ENCODE data around the gene WNT3A. TPM values are rescaled to one million over a fixed set of nuclear protein-coding genes. Genes with fewer than 3 reads are reported as not detected.
A peak's percentile ranks its signal among the peaks of the same experiment; 100 is the strongest.

Gene WNT3A
- total and polyA plus RNA-seq, 9 of the 15 experiments (the other 6 are each of a cell fraction or from before 2014, with no cell fraction given): not detected

DNA sequence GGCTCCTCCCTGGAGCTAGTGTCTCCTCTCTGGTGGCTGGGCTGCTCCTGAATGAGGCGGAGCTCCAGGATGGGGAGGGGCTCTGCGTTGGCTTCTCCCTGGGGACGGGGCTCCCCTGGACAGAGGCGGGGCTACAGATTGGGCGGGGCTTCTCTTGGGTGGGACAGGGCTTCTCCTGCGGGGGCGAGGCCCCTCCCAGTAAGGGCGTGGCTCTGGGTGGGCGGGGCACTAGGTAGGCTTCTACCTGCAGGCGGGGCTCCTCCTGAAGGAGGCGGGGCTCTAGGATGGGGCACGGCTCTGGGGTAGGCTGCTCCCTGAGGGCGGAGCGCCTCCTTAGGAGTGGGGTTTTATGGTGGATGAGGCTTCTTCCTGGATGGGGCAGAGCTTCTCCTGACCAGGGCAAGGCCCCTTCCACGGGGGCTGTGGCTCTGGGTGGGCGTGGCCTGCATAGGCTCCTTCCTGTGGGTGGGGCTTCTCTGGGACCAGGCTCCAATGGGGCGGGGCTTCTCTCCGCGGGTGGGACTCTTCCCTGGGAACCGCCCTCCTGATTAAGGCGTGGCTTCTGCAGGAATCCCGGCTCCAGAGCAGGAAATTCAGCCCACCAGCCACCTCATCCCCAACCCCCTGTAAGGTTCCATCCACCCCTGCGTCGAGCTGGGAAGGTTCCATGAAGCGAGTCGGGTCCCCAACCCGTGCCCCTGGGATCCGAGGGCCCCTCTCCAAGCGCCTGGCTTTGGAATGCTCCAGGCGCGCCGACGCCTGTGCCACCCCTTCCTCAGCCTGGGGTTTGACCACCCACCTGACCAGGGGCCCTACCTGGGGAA is 53.0 kb downstream of the WNT3A start (continued):
- TF ChIP-seq, protein P1, sequence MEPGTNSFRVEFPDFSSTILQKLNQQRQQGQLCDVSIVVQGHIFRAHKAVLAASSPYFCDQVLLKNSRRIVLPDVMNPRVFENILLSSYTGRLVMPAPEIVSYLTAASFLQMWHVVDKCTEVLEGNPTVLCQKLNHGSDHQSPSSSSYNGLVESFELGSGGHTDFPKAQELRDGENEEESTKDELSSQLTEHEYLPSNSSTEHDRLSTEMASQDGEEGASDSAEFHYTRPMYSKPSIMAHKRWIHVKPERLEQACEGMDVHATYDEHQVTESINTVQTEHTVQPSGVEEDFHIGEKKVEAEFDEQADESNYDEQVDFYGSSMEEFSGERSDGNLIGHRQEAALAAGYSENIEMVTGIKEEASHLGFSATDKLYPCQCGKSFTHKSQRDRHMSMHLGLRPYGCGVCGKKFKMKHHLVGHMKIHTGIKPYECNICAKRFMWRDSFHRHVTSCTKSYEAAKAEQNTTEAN (CRISPR knock-in tag; IDR thresholded peaks at IDR 0.05): no peak
- TF ChIP-seq HCFC1 (IDR thresholded peaks at IDR 0.05; ENCODE audit: low read depth, low read length) (no peak), ZKSCAN3 (CRISPR knock-in tag; IDR thresholded peaks at IDR 0.05) (no peak)

DNA sequence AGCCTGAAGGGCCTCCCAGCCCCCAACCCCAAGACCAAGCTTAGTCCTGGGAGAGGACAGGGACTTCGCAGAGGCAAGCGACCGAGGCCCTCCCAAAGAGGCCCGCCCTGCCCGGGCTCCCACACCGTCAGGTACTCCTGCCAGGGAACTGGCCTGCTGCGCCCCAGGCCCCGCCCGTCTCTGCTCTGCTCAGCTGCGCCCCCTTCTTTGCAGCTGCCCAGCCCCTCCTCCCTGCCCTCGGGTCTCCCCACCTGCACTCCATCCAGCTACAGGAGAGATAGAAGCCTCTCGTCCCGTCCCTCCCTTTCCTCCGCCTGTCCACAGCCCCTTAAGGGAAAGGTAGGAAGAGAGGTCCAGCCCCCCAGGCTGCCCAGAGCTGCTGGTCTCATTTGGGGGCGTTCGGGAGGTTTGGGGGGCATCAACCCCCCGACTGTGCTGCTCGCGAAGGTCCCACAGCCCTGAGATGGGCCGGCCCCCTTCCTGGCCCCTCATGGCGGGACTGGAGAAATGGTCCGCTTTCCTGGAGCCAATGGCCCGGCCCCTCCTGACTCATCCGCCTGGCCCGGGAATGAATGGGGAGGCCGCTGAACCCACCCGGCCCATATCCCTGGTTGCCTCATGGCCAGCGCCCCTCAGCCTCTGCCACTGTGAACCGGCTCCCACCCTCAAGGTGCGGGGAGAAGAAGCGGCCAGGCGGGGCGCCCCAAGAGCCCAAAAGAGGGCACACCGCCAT is 53.8 kb downstream of the WNT3A start:
- POLR2A ChIA-PET: interaction anchor here (3.5 kb wide), 1 partner anchor 23 kb away, joined by 18 read pairs; the partner anchor contains the start of gene ARF1

More for the DNA sequence above, 53.8 kb downstream of the WNT3A start:
- Histone ChIP-seq H2AFZ (ENCODE audit: low read depth, low read length) (peak overlapping the region; percentile 88; the same call in 1 of the 2 replicates), H3K4me2 (ENCODE audit: insufficient read depth, low read length) (peak overlapping the region; percentile 76), H3K4me3 (peak overlapping the region; percentile 45), H3K9me3 (replicated peaks; ENCODE audit: control insufficient read depth, insufficient read depth, low read depth, low read length) (no peaks in the 10 kb centered on the region), H3K9me1 (ENCODE audit: control insufficient read depth, insufficient read depth, low read length) (no peaks in the 10 kb centered on the region), H3K27me3 (ENCODE audit: control insufficient read depth in 2 of 2, insufficient read depth in 2 of 2, low read length in 2 of 2) (peaks cover 0 to 16% of the 10 kb centered on the region in 2 experiments; a peak in 3 of 5 replicates), H3K27ac (ENCODE audit: extremely low read depth, low read depth, low read length) (no peak overlapping the region), H3K79me2 (ENCODE audit: control insufficient read depth, insufficient read depth, low read length) (no peaks in the 10 kb centered on the region), H3K36me3 (ENCODE audit: control insufficient read depth, insufficient read depth, low read length) (no peaks in the 10 kb centered on the region), H3K4me1 (replicated peaks in 1 of 2; ENCODE audit: control insufficient read depth in 2 of 2, insufficient read depth in 2 of 2, low read length in 2 of 2) (peaks cover 0 to 44% of the 10 kb centered on the region in 2 experiments; a peak in 3 of 5 replicates), H4K20me1 (replicated peaks; ENCODE audit: control insufficient read depth, insufficient read depth, low read length) (no peaks in the 10 kb centered on the region), H3K9ac (ENCODE audit: insufficient read depth in 1 of 2, low read depth in 2 of 2, low read length in 2 of 2) (peak overlapping the region in 1 of 2 experiments; percentile 72; a peak in 1 of 4 replicates)
- peak; percentile 22 for ATAC-seq
- in situ Hi-C loops (cut with MboI): no loop called here
- DNase-seq (ENCODE audit: extremely low read depth in 1 of 4, low spot score in 3 of 4): peak in 3 of 4 experiments; percentile 19 to 50 (median 49)
- no TSS peak for BruUV-seq (replicated peaks)
- intact Hi-C loops (cut with micrococcal nuclease): no loop called here
- TF ChIP-seq, protein P2, sequence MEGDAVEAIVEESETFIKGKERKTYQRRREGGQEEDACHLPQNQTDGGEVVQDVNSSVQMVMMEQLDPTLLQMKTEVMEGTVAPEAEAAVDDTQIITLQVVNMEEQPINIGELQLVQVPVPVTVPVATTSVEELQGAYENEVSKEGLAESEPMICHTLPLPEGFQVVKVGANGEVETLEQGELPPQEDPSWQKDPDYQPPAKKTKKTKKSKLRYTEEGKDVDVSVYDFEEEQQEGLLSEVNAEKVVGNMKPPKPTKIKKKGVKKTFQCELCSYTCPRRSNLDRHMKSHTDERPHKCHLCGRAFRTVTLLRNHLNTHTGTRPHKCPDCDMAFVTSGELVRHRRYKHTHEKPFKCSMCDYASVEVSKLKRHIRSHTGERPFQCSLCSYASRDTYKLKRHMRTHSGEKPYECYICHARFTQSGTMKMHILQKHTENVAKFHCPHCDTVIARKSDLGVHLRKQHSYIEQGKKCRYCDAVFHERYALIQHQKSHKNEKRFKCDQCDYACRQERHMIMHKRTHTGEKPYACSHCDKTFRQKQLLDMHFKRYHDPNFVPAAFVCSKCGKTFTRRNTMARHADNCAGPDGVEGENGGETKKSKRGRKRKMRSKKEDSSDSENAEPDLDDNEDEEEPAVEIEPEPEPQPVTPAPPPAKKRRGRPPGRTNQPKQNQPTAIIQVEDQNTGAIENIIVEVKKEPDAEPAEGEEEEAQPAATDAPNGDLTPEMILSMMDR (IDR thresholded peaks at IDR 0.05 in 2 of 3, conservative IDR thresholded peaks at IDR 0.05 in 1 of 3; ENCODE audit: insufficient read depth in 2 of 3, low read depth in 1 of 3, low read length in 3 of 3): peak in 2 of 3 experiments; percentile 17 to 35; a peak in 4 of 6 replicates
- TF ChIP-seq BDP1 (IDR thresholded peaks at IDR 0.05; ENCODE audit: insufficient read depth, insufficient read length) (no peak), EGR1 (conservative IDR thresholded peaks at IDR 0.05) (no peak)
- CTCF ChIA-PET (ENCODE audit: low intra/inter-chr PET ratio): no interaction called here
- WGBS (ENCODE audit: insufficient coverage, low coverage, missing lambda C conversion rate): 13% methylated on average over 24 of the region's 34 CpGs
- FAIRE-seq: no peak
